DMS153 treated with DMSO at 0.1 percent for 48 hours (cell line): ENCODE data around the gene DENND5B.
"Not testable (repeated sequence)": the region's sequence is repeated elsewhere in the genome, so short reads cannot be mapped to it uniquely, and the experiment has no call there.

Experiments used
- DNase-seq: peaks from one replicate; lab custom pipeline; 2025; ENCODE audit not compliant: unreplicated experiment; lab: John Stamatoyannopoulos, UW

DENND5B gene

DNA sequence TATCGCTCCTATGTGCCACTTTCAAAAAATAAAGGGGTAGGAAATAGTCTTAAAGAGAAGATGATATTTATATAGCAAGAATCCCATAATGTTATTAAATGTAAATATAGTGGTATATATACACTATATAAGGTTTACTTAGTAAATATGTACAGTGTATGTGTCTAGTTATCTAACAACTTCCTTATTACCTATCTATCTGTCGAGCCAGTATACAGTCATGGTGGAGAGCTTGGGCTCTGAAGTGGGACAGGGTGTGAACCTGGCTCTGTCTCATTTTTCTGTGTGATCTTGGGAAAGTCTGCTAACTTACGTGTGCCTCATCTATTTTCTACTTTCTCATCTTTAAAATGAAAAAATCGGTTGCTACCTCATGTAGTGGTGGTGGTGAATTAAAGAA is 202.2 kb downstream of the DENND5B start:
- no peak for DNase-seq

DNA sequence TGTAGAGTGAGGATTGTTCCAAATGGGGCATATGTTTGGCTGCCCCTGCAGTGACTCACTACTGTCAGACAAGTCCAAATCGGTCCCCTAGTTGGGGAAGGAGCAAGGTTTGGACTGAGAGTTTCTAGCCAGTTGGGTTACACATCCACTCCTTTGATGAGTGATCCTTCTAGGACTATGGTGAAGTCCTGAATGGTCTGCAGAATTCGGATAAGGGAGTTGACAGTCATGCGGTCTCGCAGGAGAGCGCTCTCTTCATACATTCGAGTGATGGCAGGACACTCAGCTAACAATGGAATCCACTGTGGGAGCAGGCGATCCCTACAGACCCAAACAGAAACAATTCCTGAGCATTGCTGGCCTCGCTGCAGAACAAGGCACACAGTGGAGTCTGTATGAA is 203.5 kb downstream of the DENND5B start:
- DNase-seq: no peak

DNA sequence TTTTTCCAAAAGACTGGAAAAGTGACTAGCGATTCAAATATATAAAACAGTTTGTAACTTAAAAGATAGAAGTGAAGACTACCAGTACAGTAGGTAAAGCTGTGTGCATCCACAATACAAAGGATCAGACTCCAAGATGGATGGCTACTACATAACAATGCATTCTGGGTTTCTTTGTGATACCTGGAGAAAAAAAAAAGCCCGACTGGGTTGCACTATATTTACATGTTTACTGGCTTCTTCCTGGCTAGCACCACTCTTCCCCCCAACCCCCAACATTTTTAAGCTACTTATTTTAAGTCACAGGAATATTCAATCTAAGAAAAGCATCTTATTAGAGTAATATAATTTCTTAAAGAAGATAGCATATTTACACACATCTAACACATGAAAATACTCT is 203.9 kb downstream of the DENND5B start:
- no peak for DNase-seq

DNA sequence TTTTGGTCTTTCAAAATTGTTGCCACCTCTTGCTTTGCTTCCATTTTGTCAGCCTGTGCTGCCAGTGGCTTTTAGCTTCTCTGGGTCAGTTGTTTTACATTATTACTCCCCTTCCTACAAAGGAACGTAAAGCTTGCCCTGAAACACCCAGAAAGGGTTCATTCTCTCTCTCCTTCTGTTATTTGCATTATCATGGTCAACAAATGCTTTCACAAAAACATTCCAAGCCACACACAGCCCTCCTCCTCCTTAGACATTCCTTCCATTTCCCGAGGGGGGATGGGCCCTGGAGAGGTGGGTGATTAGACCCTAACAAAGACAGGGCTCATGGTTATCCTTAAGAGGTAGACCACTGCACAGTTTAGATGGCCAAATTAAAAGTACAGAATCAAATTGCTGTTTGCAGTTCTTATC is 204.6 kb downstream of the DENND5B start:
- DNase-seq: no peak

DNA sequence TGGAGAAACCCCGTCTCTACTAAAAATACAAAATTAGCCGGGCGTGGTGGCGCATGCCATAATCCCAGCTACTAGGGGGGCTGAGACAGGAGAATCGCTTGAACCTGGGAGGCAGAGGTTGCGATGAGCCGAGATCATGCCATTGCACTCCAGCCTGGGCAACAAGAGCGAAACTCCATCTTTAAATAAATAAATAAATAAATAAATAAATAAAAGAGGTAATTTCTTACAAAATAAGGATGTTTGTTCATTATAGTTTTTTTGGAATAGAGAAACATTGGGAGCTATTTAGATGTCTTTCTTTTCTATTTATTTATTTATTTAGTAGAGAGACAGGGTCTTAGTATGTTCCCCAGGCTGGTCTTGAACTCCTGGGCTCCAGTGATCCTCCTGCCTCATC is 213.7 kb downstream of the DENND5B start:
- not testable (repeated sequence) for DNase-seq

DNA sequence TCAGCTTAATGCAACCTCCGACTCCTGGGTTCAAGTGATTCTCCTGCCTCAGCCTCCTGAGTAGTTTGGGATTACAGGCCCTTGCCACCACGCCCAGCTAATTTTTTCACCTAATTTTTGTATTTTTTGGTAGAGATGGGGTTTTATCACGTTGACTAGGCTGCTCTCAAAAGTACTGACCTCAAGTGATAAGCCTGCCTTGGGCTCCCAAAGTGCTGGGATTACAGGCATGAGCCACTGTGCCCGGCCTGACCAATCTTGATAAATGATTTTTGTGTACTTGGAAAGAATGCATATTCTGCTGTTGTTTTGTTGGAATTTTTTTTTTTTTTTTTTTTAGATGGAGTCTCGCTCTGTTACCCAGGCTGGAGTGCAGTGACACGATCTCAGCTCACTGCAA is 215.5 kb downstream of the DENND5B start:
- not testable (repeated sequence) for DNase-seq

DNA sequence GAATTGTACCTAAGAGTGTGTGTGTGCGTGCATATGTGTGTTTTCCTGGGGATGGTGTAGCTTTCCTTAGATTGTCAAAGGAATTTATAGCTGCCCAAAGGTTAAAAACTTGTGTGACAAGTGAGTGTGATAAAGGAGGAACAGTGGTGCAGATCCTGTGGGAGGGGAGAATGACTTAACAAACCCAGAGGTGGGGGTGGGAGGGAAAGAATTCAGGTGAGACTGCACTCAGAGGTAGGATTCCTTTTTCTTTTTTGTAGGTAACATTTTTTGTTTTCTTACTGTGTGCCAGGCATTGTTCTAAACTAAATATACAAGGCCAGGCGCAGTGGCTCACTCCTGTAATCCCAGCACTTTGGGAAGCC is 219.7 kb downstream of the DENND5B start:
- DNase-seq: no peak

DNA sequence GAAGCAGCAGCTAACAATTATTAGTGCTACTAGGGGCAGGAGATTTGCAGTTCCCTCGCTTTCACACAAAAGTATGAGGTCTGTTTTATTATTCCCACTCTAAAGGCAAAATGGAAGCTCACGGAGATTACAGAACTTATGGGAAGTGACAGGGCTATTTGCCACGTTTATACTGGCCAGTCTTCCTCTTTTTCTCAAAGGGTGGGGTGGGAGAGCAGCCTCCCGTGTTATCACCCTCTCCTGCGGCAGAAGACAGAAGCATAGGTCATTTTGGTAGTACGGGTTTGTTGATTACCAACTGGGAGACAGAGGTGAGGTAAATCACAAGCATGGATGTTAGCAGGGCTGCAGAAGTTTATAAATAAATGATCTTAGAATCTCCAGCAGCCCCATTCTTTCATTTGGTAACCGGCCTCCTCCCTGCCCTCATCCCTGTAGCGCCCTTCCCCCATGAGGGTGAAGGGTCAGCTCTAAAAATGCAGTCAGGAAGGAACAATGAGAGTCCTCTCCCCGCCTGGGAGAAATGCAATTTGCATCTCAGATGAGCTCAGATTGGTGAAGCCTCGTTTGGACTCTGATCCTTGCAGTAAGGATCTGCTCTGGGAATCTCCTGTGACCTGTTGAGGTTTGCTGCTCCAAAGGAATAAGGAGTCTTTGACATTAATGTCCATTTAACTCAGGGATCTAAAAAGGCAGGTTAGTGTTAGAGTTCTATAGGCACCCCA is 220.2 kb downstream of the DENND5B start:
- no peak for DNase-seq

DNA sequence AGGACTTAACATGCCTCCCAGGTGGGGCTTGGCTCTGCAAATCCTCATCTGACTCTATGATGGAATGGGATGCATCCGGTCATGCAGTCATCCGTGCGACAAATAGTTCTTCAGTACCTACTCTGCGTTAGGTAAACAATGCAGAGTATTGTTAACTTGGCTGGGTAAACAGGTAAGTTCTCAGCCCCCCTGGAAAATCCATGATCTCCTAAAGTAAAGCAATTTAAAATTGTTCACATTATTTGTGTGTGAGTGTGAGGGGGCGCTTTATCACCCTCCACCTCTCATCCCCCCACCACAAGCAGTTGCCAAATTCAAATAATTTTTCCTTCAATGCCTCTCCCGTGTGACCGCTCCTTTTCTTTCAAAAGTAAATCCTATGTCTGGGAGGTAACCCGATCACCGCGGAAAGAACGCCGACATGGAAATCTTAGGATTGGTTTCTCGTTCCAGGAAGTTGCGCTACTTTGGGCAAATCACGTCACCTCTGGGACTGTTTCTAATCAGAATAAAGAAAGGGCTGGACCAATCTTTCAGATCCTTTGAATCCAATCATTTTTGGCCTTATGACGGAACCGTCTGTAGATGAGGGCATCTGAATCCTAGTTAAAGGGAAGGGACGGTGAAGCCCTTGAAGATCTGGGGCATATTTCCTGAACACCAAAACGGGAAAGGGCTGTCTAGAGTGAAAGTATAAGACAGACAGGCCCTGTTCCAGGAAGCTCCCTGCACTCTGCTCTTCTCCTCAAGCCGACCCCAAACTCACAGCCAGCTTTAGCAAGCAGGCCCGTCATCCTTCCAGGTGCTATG is 221.0 kb downstream of the DENND5B start:
- peak; percentile 50 for DNase-seq

DNA sequence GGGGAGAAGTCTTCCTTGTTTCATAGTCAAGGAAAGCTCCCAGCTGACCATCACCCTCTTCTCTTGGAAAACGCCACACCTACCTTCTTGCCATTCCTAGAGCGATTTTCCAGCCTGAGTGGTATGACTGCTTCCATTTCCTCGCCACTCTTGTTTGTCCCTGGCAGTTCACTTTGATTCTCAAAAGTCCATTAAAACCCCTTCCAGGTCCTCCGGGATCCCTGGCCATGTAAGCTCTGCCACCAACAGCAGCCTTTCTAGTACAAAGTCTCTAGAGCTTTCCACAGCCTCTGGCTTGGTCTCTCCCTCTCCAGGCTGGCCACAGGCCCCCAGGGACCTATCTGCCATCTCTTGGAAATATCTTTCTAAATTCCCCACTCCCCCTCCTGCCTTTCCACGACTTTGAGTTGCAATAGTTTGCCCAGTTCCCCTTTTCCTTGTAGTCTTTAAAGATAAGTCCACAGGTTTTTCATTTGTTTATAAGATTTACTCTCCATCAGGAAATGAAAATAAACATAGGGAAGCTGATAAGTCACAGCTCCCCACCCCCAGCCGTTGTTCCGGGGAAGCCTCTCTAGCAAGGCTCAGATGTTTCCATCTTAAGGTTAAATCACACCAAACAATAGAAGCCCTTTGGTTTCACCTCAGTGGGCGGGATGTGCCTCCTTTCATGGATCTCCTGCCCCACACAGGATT is 222.1 kb downstream of the DENND5B start:
- DNase-seq: no peak

DNA sequence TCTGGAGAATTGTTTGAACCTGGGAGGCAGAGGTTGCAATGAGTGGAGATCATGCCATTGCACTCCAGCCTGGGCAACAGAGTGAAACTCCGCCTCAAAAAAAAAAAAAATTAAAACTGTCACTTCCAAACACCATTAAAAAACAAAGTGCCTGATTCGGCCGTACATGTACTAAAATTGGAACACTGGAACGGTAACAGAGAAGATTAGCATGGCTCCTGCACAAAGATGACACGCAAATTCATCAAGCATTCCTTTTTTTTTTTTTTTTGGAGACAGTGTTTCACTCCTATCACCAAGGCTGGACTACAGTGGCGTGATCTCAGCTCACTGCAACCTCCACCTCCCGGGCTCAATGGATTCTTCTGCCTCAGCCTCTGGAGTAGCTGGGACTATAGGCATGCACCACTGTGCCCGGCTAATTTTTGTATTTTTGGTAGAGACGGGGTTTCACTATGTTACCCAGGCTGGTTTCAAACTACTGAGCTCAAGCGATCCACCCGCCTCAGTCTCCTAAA is 224.8 kb downstream of the DENND5B start:
- DNase-seq: no peak

DNA sequence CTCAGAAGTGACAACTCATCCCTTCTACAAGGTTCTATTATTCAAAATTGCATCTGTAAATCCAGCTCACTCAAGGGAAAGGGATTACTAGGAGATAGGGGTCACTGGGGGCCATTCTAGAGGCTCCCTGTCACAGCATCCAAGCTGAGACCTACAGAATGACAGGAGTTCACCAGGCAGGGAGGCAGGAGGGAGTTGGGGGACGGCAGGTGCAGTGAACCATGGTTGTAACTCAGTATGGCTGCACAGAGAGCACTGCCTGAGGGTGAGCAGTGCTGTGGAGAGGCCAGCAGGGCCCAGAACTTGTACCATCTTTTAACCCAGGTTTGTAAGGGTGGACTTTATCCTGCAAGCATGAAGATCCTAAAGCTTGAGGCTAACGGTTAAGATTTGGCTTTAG is 227.1 kb downstream of the DENND5B start:
- DNase-seq: no peak

DNA sequence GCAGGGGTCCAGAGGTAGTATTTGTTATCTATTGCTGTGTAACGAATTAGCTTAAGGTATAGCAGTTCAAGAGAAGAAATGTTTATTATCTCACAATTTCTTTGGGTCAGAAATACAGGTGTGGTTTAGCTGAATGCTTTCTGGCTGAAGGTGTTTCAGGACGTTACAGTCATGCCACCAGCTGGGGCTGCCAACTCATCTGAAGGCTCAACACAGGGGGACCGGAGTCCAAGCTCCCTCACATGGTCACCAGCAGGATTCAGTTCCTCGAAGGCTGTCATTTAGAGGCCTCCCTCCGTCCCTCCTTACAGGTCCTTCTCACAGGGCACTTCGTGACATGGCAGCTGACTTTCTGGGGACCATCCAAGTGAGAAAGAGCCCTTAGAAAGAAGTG is 227.5 kb downstream of the DENND5B start:
- DNase-seq: no peak

DNA sequence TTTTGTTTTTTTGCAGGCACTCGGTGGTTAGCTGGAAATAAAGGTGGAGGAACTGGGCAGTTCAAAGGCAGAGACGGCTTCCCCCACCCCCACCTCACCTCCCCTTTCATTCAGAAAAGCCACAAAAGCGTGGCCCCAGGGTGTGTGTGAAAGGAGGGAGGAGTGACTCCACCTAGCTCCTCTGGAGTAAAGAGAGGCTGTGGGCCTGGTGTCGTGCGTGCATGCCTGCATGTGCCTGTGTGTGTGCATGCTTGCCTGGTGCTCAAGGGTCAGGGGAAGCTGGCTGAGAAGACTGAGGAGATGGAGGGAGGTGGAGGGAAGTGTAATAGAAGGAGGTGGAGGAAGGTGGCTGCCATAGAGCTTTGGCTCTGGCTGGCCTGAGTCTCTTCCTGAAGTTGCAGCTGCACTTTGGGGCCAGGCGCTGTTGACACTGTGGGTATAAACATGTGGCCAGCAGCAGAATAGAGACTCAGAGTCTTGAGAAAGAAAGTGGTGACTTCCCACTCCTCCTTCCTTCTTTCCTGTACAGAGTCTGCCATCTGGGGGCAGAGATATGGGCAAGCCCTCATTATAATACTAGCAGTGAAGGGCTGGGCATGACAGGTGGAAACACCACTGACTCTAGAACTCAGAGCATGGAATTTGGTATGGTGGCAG is 228.0 kb downstream of the DENND5B start:
- no peak for DNase-seq

DNA sequence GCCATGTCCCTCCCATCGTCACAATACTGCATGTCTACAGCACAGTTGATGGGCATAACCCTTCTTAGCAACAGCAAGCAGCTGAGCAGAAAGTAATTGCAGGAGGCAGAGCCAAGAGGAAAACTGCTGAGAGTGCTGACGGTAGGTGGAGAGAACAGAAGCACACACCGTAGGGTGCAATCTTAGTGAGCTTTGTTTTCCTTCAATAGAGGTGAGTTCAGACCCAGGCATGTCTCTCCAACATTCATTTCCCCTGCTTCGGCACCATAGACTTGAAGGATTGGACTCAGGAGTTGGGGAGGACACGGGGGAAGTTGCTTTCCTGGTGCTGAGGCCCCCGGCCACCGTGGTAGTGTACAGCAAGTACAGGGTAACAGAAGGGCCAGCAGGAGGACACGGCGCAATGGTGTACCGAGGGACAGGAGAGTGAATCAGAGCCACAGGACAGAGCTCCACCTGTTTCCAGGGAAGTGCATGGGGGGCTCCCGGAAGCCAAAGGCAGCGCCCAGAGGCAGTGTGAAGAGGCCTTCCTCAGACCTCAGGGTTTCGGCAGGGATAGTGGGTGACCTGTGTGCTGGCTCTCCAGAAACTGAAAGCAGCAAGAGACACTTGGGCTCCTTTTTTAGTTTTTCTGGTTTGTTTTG is 228.7 kb downstream of the DENND5B start:
- DNase-seq: peak; percentile 75

DNA sequence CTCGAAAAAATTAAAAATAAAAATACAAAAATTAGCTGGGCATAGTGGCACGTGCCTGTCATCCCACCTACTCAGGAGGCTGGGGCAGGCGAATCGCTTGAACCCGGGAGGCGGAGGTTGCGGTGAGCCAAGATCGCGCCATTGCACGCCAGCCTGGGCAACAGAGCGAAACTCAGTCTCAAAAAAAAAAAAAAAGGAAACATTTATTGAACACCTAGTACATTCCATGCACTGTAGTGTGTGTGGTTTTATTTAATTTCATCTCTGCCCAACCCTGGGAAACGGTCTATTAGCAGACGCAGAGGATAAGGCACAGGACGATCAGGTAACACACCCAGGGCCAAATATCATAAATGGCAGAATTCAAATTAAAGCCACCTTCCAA is 229.2 kb downstream of the DENND5B start:
- DNase-seq: no peak

DNA sequence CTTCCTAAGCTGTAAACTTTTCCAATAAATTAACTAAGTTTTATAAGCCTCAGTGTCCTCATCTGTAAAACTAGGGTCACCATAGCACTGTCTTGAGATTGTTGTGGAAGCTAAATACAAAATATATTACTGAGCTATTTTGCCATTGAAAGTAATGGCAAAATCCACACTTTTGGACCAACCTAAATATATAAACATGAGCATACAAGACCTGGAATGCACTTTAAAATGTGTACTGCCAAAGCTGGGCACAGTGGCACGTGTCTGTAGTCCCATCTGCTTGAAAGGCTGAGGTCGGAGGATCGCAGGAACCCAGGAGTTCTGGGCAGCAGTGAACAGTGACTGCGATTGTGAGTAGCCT is 235.2 kb downstream of the DENND5B start:
- DNase-seq: no peak

DNA sequence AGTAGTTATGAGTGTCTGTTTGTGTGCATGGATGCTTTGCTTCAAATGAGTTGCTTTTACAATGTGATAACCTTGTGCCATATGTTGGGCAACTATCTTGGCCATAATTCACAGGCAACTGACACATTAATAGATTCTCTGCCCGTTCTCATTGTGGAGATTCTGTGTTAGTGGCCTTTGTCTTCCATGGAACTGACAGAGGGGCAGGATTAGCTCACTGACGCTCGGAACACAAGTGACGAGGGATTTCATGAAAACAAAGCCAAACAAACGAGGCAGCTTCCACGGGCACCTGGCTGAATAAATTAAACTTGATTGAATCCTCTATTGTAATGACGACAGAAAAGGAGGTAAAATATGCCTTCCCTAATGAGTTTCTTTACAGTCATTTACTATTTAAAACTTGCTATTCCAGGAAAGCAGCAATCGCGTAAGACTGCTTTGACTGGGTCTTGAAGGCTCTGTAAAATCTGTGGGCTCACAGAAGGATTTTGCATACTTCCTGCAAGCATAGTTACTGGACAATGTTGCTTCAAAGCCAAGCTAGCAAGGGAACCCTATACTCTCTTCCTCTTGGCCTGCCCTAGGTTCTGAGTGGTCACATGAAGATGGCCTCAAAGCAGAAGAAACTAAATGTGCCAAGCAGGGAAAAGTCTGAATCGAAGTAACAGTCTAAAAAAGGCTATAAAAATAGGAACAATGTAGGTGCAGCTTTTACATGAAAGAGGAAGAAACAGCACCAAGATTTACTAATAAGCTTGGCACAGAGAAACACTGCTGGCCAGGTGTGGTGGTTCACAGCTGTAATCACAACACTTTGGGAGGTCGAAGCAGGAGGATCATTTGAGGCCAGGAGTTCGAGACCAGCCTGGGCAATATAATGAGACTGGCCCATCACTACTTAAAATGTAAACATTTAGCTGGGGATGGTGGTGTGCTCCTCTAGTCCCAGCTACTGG is 236.9 kb downstream of the DENND5B start:
- DNase-seq: peak; percentile 91

DNA sequence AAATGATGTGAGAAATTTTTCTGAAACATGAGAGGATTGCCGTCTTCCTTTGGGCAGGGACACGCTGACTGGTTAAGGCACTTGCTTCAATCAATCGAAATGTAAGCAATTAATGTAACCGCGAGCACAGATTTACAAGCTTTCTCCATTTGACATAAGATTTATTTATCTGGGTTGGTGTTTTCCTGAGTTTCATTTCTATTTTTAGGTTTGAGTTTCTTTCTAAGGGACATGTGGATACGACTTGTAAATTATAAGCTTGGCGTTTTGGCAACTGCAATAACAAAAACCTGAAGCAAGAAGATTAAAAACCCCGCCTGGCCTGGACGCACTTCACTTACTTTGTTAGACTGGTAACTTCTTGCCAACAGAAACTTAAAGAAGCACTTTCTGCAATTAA is 244.7 kb downstream of the DENND5B start:
- no peak for DNase-seq

DNA sequence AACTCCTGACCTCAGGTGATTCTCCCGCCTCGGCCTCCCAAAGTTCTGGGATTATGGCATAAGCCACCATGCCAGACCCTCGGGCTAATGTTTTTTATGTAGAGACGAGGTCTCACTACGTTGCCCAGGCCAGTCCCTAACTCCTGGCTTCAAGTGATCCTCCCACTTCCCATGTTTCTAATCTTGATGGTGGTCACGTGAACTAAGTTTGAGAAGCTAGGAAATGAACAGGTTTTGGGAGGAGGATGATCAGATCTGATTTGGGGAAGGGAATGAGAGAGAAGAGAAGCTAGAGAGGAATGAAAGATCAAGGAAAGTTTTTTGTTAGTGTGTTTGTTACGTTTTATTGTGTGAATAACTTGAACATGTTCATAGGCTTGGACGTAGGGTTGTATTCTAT is 247.8 kb downstream of the DENND5B start:
- DNase-seq: no peak
